ENCODE results near the gene LSS. TPM values are rescaled to one million over a fixed set of nuclear protein-coding genes. Genes with fewer than 3 reads are reported as not detected.

The LSS gene
- polyA plus RNA-seq, 1 donor (not counting 4 experiments of a cell fraction or from before 2014, with no cell fraction given): 105 TPM

DNA sequence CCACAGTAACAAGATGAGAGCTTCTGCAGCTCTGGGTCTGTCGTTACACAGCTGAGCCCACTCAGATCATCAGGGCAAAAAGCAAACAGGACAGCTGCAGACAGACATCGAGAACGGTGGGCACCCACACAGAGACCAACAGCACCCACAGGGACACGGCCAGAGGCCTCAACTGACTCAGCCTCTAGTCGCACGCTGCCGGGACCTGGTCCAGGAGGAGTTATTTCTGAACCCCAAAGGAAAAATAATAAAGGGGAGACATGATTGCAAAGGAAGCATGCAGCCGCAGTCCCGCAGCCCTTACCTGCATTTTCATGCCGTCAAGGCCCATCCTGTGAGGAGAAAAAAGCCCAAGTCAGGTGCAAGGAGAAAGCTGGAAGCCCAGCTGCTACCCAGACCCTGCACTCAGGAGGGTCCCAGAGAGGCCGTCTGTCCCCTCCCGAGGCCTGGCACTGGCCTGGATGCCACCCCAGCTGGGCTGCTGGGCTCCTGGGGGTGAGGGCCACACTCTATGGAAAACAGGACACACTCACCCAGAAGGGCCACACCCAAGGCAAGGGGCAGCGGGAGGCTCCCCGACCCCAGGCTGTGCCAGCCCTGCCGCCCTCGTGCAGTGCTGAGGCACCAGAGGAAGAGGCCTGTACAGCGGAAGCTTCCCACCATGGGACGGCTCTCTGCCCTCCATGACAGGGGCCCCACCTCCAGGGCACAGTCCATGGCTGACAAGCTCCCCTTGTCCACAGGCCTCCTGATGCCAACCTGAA, 15.7 kb downstream of the LSS start:
- H3K79me2 ChIP-seq (ENCODE audit: control insufficient read depth, insufficient read depth, low read length): peaks cover 34% of the 10 kb centered on the region
- H3K9me1 ChIP-seq (ENCODE audit: control insufficient read depth, extremely low read depth, insufficient read depth, low read length): no peaks in the 10 kb centered on the region
- TF ChIP-seq, protein P1, sequence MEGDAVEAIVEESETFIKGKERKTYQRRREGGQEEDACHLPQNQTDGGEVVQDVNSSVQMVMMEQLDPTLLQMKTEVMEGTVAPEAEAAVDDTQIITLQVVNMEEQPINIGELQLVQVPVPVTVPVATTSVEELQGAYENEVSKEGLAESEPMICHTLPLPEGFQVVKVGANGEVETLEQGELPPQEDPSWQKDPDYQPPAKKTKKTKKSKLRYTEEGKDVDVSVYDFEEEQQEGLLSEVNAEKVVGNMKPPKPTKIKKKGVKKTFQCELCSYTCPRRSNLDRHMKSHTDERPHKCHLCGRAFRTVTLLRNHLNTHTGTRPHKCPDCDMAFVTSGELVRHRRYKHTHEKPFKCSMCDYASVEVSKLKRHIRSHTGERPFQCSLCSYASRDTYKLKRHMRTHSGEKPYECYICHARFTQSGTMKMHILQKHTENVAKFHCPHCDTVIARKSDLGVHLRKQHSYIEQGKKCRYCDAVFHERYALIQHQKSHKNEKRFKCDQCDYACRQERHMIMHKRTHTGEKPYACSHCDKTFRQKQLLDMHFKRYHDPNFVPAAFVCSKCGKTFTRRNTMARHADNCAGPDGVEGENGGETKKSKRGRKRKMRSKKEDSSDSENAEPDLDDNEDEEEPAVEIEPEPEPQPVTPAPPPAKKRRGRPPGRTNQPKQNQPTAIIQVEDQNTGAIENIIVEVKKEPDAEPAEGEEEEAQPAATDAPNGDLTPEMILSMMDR (optimal IDR thresholded peaks at IDR 0.05 in 1 of 3, IDR thresholded peaks at IDR 0.05 in 1 of 3, conservative IDR thresholded peaks at IDR 0.05 in 1 of 3; ENCODE audit: extremely low read depth in 1 of 3, insufficient read depth in 2 of 3, low read length in 3 of 3): no peak
- TF ChIP-seq EZH2 (IDR thresholded peaks at IDR 0.05; ENCODE audit: low read length): no peak
- no peak overlapping the region for H3K9ac ChIP-seq (ENCODE audit: control insufficient read depth, extremely low read depth, insufficient read depth, low read length)
- dilution Hi-C loops (cut with MboI; ENCODE audit: extremely low pct_ligation_motif_present, low sequenced_read_pairs): no loop called here
- no peaks in the 10 kb centered on the region for H3K27me3 ChIP-seq (ENCODE audit: control insufficient read depth, extremely low read depth, insufficient read depth, low read length)
- H3K36me3 ChIP-seq (ENCODE audit: control insufficient read depth in 2 of 2, extremely low read depth in 1 of 2, insufficient read depth in 2 of 2, low read length in 2 of 2): peaks cover 56 to 63% of the 10 kb centered on the region in 2 experiments
- no peak overlapping the region for H3K4me3 ChIP-seq (ENCODE audit: control insufficient read depth in 2 of 3, extremely low read depth in 1 of 3, insufficient read depth in 2 of 3, low read depth in 1 of 3, low read length in 3 of 3)
- H3K4me1 ChIP-seq (ENCODE audit: control insufficient read depth, extremely low read depth, insufficient read depth, low read length): no peaks in the 10 kb centered on the region
- no peak overlapping the region for H3K4me2 ChIP-seq (ENCODE audit: control insufficient read depth, extremely low read depth, insufficient read depth, low read depth, low read length)
- H3K27ac ChIP-seq (ENCODE audit: control insufficient read depth, insufficient read depth, low read length): no peak overlapping the region
- FAIRE-seq: no peak
- peaks cover 22% of the 10 kb centered on the region for H4K20me1 ChIP-seq (ENCODE audit: control insufficient read depth, extremely low read depth, insufficient read depth, low read length)
- no peak for DNase-seq (ENCODE audit: low read depth, low spot score)
- H3K9me3 ChIP-seq (ENCODE audit: control insufficient read depth, low read depth, low read length): no peaks in the 10 kb centered on the region
- H2AFZ ChIP-seq (ENCODE audit: control insufficient read depth, low read length): no peak overlapping the region

- H3K79me2 ChIP-seq (ENCODE audit: control insufficient read depth, insufficient read depth, low read length): peaks cover 27% of the 10 kb centered on the region
- TF ChIP-seq, protein P1 (optimal IDR thresholded peaks at IDR 0.05 in 1 of 3, IDR thresholded peaks at IDR 0.05 in 1 of 3, conservative IDR thresholded peaks at IDR 0.05 in 1 of 3; ENCODE audit: extremely low read depth in 1 of 3, insufficient read depth in 2 of 3, low read length in 3 of 3): no peak
- TF ChIP-seq EZH2 (IDR thresholded peaks at IDR 0.05; ENCODE audit: low read length): no peak
- peaks cover 19% of the 10 kb centered on the region for H4K20me1 ChIP-seq (ENCODE audit: control insufficient read depth, extremely low read depth, insufficient read depth, low read length)
- H3K4me3 ChIP-seq (ENCODE audit: control insufficient read depth in 2 of 3, extremely low read depth in 1 of 3, insufficient read depth in 2 of 3, low read depth in 1 of 3, low read length in 3 of 3): no peak overlapping the region
- no peaks in the 10 kb centered on the region for H3K27me3 ChIP-seq (ENCODE audit: control insufficient read depth, extremely low read depth, insufficient read depth, low read length)
- H3K36me3 ChIP-seq (ENCODE audit: control insufficient read depth in 2 of 2, extremely low read depth in 1 of 2, insufficient read depth in 2 of 2, low read length in 2 of 2): peaks cover 65 to 66% of the 10 kb centered on the region in 2 experiments
- no peak overlapping the region for H3K27ac ChIP-seq (ENCODE audit: control insufficient read depth, insufficient read depth, low read length)
- DNase-seq (ENCODE audit: low read depth, low spot score) (no peak), FAIRE-seq (no peak)
- H3K4me1 ChIP-seq (ENCODE audit: control insufficient read depth, extremely low read depth, insufficient read depth, low read length): no peaks in the 10 kb centered on the region
- dilution Hi-C loops (cut with MboI; ENCODE audit: extremely low pct_ligation_motif_present, low sequenced_read_pairs): no loop called here
- no peak overlapping the region for H3K4me2 ChIP-seq (ENCODE audit: control insufficient read depth, extremely low read depth, insufficient read depth, low read depth, low read length)
- H3K9me1 ChIP-seq (ENCODE audit: control insufficient read depth, extremely low read depth, insufficient read depth, low read length): no peaks in the 10 kb centered on the region
- H2AFZ ChIP-seq (ENCODE audit: control insufficient read depth, low read length): no peak overlapping the region
- H3K9ac ChIP-seq (ENCODE audit: control insufficient read depth, extremely low read depth, insufficient read depth, low read length): no peak overlapping the region
- H3K9me3 ChIP-seq (ENCODE audit: control insufficient read depth, low read depth, low read length): no peaks in the 10 kb centered on the region
Observed at GRCh38 chr21:46211786-46212720, 16.5 kb downstream of the LSS start.
